ENCODE data around the gene CFAP61.

The CFAP61 gene

DNA sequence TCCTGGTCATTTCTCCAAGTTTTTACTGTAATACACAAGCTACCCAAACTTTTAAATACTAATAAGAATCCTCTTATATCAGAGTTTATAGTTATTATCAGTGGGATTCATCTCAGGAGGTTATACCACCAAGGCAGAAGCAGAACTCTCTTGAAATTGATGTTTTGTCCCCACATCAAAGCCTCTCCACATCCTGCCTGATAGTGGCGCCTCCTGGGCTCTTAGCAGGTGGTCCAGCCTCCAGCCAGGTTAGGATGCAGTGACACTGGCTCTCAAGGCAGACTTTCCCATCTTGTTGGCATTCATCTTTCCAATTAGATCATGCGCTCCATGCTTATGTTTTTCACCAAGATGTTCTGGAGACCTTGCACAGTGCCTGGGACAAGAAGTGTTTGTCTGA lies 233.7 kb downstream of the CFAP61 start:
- no peak for DNase-seq

DNA sequence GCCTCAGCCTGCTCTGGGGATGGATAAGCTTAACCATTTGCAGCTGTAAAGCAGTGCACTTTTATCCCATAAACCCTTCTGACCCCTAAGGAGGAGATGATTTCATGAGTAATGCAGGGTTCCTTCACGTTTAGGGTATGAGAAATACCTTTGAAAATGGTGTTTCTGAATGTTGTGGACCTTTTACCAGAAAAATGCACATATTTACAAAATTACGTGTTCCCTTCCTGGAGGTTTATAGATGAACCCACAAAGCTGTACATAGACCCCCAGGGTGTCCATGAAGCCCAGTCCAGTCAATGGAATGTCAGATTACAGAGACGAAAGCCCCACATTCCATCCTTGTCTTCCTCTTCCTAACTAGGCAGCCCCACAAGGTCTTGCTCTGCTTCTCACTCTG lies 237.0 kb downstream of the CFAP61 start:
- no peak for DNase-seq

DNA sequence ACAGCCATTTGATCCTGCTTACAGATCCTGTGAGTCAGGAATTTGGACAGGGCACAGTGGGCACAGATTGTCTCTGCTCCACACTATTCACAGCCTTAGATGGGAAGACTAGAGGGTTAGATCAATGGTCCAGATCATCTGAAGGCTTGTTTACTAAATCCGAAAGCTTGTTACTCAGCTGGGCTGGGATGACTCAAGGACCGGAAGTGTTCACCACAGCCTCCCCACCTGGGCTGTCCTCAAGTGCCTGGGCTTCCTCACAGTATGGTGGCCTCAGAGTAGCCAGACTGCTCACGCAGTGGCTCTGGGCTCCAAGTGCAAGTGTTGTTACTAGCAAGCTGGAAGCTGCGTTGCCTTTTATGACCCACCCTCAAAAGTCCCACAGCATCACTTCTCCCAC lies 240.1 kb downstream of the CFAP61 start:
- DNase-seq, result no peak

DNA sequence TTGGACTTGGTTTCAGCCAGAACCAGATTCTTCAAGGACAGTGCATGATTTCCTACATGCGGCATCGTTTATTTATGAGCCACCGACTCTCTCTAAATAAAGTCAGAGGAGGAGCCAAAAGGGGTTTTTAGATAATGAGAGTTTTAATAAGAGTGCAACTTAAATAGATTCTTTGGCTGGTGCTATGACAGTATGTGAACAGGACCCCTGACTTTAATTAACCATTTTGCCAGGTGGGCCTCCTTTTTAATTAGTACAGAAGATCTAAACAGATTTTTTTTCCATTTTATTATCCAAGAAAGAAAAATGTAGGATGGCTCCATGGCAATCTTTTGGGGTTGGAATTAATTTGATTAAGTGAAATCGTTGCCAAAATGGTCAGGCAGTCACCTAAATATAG lies 240.8 kb downstream of the CFAP61 start:
- no peak for DNase-seq

DNA sequence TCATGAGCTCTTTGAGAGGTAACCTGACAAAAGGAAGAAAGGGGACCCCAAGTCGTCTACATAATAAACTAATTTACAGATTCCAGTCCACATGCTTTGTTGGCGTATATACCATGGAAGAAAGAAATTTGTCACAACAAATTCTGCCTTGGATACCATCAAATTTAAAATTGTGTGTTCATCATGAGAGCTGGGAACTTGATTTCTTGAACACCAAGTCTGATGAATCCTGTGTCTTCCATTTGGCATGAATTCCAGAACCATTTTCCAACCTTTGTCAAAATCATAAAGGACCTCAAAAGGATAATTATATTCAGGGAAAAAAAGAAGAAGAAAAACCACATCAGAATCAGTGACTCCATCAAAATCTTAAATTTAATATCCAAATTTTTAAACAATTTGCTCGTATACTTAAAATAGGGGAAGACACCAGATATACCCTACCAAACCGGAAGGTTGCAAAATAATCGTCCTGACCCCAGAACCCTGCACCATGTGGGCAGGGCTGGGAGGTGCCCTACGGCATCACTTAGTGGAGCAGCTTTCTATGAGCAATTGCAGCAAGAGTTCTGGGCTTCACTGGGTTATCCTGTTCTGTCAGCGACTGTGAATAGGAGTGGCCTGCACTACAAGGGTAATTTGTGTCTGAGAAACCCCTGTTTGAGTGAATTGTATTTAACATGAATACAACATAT lies 241.5 kb downstream of the CFAP61 start:
- no peak for DNase-seq

DNA sequence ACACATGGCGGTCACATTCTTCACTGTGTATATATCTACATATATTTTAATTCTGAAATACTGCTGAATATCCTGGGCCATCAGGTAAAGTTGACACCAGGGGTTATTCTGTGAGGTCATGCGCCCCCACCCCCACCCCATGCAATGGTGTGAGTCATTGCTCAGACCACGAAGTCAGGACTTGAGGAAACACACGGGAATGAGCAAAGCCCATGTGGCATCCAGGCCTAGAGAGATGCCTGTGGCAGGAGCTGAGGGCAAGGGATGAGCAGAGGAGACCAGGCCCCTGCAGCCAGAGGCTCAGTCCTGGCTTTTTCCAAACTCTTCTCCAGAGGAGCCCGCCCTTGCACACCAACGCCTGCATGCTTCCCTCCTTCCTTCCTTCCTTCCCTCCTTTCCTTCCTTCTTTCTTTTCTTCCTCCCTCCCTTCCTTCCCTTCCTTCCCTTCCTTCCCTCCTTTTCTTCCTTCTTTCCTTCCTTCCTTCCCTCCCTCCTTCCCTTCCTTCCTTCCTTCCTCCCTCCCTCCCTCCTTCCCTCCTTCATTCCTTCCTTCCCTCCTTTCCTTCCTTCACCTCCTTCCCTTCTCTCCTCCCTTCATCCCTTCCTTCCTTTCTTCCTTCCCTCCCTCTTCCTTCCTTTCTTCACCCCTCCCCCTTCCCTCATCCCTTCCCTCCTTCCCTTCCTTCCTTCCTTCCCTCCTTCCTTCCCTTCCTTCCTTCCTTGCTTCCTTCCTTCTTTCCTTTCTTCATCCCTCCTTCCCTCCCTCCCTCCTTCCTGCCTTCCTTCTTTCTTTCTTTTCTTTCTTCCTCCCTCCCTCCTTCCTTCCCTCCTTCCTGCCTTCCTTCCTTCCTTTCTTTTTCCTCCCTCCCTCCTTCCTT lies 243.5 kb downstream of the CFAP61 start:
- DNase-seq, result no peak

DNA sequence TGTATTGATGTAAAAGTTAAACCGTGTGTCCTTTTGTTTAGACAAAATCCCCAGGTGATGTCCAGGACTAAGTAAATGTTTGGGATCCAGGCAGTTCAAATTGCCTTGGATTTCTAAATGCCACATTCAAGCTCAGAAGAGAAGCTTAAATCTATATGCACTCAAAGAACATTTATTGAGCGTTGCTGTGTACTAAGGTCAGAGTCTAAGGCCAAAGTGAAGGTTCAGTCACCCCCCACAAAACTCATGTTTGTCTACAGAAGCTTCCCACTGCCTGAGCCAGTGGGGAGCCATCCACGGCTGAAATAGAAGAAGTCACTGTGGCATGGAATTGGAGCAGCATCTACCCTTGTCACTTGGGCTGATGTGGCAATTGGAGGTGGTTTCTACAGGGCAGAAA lies 244.8 kb downstream of the CFAP61 start:
- no peak for DNase-seq

DNA sequence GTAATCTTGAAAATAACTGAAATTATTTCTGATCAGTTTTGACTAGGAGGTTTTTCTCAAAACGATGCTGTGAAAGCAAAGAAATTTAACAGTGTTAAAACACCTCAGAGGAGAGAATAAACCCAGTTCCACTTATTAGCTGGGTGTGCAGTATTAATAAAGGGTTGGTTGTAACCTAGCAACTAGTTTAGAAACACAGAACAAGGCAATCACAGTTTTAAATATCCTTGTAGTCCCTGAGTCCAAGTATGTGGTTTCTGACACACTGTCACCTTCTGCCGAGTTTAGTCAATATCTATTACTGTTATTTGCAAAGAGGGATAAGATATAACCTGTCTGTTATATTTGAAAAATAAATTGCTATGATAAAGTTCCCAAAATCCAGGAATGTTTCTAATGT lies 245.4 kb downstream of the CFAP61 start:
- DNase-seq, result no peak

DNA sequence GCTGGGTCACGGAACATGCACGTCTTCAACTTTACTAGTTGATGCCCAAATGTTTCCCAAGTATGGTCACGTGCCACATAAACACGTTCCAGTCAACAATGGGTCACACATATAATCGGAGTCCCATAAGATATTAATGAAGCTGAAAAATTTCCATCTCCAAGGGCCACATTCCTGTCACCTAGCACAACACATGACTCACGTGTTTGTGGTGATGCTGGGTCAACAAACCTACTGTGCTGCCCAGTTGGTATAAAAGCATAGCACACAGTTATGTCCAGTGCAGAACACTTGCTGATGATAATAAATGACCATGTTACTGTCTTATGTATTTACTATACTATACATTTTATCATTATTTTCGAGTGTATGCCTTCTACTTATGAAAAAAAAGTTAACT lies 247.6 kb downstream of the CFAP61 start:
- no peak for DNase-seq

DNA sequence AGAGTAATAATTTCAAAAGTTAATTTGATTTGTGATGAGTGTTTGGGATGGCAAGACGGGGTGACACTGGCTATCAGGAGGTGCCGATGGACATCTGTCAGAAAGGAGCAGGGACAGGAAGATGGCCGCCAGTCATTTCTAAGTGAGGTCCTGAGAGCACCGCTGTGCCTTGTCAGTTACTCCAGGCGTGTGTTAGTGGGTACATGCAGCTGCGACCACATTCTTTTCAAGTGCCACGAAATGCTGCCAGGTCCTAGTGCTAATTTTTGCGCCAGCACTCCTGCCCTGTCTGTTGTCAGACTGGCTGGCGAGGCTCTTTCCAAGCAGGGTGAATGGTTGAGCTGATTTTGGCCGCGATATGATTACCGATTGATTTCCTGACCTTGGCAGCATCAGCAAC lies 251.0 kb downstream of the CFAP61 start:
- DNase-seq, result no peak

DNA sequence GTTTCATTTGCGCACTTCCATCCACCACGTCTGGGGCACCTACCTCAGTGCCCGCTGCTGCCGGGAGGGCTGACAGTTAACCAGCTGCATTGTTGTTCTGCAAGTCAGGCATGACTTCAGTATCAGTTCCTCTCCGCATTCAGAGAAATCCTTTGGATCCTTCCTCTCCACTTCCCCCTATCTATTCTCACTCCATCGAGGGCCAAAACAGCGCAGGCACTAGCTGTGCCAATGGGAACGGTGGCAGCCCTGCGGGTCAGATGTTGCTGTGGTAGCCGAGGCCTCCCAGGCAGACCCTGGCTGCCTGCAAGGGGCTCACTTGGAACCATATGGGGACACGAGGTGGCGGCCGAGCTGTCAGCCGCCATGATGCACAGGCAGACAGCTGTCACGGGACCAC lies 251.4 kb downstream of the CFAP61 start:
- no peak for DNase-seq

DNA sequence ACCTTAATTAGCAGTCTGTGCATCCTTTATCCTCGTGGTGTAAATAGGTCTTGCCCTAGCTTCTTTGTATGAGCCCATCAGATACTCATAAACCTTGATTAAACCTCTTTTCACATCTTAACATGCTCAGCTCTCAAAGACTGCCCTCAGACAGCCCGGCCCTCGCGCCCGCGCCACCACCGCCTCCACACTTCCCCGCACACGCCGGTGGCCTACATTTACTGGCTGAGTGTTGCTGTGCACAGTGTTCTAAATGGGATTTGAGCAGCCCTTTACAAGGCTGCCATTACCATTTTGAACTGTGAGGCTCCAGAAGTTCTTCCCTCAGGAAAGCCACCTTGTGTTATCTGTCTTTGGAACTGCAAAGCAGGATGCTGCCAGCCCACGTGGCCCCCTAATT lies 252.6 kb downstream of the CFAP61 start:
- DNase-seq, result no peak

DNA sequence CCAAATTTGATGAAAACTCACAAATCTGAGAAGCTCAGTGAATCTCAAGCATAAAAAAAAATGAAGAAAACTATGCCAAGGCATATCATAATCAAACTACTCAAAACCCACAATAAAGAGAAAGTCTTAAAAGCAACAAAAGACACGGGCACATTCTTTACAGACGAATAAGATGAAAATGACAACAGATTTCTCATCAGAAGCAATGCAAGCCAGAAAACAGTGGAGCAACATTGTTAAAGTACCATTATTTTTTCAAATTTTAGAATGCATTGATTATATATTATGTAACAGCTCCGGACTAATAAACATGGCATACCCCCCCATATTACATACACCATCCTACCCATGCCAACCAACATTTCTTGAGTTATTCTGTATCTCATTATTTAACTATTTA lies 260.2 kb downstream of the CFAP61 start:
- no peak for DNase-seq

DNA sequence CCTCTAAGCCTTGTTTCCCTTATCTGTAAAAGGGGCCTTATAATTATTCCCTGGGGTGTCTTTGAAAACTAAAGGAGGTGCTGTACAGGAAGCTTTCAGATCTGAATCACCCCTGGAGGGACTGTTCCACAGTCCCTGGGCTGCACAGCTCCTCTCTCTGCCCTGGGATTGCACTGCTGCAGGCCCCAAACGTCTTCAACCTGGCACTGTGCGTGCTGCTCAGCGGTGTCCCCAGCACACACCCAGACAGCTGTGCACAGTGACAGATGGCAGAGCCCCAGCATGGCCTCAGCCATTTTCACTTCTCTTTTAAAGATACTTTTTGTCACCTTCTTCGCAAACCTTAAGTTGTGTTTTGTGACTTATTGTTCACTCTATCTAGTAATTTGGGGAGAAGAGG lies 264.9 kb downstream of the CFAP61 start:
- no peak for DNase-seq

DNA sequence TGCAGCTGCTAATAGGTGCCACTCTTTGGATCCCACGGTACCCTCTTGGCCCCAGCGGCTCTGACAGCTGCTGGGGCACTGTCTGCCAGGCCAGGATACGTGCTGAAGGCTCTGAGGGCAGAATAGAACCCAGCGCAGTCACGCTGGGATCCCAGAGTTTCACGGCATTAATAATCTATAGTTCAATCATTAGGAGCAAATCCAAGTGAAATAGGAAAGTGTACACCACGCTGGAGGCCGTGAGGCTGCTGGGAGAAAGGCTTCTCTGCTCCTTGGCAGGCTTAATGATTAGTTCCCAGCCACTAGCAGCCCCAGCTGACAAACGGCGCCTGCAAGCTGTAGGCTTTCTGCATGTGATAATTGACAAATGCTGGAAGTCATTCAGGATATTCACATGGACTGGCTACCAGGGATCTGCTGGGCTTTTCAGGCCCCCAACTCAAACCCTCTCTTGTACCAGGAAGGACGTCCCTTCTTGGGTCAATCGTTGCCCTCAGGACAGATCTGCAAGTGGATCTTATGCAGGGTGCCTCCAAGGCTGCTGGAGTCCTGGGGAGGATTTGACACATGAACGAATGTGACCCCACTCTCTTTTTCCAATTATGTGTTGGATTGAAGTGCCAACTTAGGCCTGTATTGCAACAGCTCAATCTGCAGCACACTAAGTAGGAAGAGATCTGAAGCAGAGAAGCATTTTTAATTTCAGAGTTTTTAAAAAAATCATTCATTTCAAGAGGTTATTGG lies 265.5 kb downstream of the CFAP61 start:
- no peak for DNase-seq

DNA sequence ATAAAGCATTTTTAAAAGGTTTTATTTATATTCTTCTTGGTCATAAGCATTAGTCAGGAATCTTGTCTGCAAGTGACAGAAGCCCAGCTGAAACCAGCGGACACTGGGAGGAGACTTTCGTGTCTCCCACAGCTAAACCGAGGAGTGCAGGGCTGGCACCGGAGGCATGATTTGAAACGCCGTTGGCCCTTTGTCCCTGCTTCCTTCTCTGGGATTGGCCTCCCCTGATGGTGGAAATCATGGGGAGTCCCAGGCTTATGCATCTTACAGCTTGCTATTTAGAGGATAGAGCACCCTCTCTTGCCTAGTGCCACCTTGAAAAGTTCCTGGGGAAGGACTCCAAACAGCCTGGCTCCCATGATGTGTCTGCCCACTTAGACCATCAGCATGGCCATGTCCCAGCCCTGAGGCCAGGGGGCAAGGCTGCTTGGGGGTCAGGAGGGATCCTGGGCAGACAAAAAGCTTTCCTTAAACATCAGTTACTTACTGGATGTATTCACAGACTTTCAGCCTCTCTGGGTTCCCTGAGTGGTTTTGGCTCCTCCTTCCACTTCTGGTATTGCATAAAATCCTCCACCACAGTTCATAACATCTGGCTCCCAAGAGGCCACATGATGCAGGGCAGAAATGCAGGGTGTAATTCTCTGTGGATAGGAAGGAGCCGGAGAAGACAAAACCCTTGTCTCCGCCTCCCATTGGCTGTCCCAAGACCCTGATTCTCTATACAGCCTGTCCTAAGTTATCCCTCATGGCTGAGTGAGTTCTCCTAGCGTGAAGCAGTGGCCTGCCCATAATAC lies 266.2 kb downstream of the CFAP61 start:
- no peak for DNase-seq

DNA sequence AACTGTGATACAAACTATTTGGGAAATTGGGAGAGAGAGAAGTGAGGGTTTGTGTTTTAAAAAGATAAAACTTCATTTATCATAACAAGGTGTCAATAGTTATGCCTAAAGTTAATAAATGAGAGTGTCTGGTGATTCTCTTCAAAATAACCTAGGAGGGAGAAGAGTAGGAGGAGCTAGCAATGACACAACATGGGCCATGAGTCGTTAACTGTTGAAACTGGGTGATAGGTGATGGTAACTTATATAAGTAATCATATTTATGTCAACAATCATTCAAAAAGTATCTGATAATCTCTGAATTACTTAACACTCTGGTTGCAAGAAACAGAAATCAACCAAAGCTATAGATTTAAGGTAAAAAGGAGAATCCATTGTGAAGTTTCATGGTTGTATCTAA lies 268.8 kb downstream of the CFAP61 start:
- no peak for DNase-seq

DNA sequence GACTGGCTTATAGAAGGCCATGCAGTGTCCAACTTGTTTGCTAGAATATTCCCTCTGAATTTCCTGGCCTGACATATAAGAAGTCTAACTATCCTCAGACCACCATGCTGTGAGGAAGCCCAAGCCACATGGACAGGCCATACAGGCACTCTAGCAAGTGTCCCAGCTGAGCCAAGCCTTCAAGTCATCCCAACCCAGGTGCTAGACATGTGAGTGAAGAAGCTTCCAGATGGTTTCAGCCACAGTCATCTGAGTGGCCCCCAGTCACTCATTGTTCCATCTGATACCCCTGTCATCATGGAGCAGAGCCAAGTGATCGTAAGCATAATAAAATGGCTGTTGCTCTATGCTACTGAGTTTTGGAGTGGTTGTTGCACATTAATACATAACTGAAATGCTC lies 269.6 kb downstream of the CFAP61 start:
- DNase-seq, result no peak

DNA sequence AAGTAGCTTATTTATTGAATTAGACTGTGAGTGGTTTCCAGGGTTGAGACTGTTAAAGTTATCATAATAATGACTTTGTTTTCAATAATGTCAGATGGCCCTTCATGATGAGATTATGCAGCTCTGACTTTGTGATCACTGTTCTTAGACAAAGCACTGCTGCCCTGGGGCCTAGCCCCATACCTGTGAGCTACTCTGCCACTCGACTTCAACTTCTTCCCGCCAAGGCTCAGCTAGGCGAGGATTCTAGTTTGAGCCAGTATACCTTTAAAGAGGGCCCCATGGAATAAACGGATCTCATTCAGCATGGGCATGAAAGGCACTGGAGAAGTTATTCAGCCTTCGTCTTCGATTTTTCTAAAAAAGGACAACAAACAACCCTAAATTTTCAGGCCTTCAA lies 270.6 kb downstream of the CFAP61 start:
- no peak for DNase-seq

DNA sequence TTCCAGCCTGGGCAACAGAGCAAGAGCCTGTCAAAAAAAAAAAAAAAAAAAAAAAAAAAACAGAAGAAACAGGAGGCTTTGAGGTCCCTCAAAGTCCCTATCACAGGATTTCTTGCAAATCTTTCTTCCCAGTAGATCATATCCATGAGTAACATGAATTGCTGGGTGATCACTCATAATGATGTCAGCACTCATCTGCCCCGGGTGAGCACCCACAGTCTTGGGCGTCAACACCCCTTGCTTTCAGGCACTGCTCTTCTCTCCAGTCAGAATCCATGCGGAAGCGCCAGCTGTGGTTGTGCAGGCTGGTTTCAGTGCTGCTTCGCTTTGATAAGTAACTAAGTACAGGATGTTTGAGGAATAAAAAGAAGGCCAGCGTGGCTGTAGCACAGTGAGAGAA lies 275.4 kb downstream of the CFAP61 start:
- DNase-seq, result no peak

DNA sequence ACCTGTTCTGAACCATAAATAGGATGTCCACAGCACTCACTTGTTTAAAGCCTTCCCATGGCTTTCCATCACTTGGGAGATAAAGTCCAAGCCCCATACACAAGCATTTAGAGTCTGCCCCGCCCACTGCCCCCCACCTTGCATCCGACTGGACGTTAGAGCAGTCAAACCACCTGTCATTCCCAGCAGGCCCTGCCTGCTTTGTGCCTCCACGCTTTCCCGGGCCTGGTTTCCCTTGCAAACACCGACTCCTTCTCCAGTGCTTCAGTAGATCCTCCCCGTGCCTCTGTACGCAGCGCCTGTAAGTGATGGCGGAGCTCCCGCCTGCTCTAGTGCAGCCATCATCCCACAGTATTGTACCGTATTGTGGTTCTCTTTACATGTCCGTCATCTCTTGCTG lies 277.2 kb downstream of the CFAP61 start:
- DNase-seq, result no peak

DNA sequence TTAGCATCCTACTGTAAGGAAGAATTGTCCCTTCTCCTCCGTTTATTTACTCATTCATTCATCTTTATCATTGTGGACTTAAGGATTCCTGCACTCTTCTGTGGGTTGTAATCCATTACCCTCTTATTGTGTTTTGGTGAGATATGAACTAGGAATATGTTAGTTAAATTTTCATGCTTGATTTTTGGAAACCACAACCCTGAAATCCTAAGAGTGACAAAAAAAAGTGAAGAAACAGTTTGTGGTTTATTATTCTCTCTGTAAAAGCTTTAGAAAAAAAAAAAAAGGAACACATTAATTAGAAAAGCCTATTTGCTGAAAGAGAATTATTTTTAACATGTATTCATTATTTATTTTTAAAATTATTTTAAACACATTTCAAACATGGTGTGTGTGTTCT lies 278.8 kb downstream of the CFAP61 start:
- DNase-seq, result no peak

DNA sequence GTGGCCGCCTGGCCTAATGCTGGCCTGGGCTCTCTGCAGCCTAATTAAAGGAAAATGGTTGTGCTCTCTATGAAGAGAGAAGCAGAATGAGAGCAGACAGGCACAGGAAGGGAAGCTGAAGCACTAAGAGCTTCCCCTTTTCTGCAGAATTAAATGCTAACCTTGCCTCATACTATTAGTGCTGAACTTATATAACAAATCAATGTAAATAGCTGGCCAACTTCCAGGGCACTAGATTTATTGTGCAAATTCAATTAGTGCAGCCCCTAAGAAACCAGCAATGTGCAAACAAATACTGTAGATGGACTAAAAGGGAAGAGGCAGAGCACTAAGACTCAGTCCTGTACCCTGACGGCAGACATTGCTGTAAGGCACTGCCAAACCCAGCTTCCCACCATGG lies 279.5 kb downstream of the CFAP61 start:
- DNase-seq, result no peak

Data from activated naive CD4-positive, alpha-beta T cell treated with Interleukin-2 at 50 U/mL for 16 hours (primary cell).